ENCODE data around the gene RAB44.

DNA sequence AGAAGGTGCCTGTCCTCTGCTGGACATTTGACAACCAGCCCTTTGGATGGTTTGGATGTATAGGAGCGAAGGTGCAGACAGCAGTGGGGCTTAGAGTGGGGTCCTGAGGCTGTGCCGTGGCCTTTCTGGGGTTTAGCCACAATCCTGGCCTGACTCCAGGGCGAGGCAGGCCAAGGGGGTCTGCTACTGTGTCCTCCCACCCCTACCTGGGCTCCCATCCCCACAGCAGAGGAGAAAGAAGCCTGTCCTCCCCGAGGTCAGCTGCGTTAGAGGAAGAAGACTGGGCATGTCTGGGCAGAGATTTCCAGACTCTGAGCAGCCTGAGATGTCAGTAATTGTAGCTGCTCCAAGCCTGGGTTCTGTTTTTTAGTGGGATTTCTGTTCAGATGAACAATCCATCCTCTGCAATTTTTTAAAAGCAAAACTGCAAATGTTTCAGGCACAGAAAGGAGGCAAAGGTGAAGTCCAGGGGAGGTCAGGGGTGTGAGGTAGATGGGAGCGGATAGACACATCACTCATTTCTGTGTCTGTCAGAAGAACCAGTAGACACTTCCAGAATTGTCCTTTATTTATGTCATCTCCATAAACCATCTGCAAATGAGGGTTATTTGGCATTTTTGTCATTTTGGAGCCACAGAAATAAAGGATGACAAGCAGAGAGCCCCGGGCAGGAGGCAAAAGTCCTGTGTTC lies 20.4 kb upstream of the RAB44 start:
- TF ChIP-seq, protein P1, sequence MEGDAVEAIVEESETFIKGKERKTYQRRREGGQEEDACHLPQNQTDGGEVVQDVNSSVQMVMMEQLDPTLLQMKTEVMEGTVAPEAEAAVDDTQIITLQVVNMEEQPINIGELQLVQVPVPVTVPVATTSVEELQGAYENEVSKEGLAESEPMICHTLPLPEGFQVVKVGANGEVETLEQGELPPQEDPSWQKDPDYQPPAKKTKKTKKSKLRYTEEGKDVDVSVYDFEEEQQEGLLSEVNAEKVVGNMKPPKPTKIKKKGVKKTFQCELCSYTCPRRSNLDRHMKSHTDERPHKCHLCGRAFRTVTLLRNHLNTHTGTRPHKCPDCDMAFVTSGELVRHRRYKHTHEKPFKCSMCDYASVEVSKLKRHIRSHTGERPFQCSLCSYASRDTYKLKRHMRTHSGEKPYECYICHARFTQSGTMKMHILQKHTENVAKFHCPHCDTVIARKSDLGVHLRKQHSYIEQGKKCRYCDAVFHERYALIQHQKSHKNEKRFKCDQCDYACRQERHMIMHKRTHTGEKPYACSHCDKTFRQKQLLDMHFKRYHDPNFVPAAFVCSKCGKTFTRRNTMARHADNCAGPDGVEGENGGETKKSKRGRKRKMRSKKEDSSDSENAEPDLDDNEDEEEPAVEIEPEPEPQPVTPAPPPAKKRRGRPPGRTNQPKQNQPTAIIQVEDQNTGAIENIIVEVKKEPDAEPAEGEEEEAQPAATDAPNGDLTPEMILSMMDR (IDR thresholded peaks at IDR 0.05): no peak
- no peak for TF ChIP-seq EZH2 (IDR thresholded peaks at IDR 0.05; ENCODE audit: borderline replicate concordance, insufficient read depth, low read depth, low read length, poor library complexity, severe bottlenecking)
